H9 (cell line): ENCODE data around the gene MIPOL1. TPM values are rescaled to one million over a fixed set of nuclear protein-coding genes. Genes with fewer than 3 reads are reported as not detected.

ENCODE experiments used
- DNase-seq: peaks from one replicate; pipeline ENCODE4 v3.0.0-alpha.2; 2017
- H2AFZ ChIP-seq: one replicate; pipeline ENCODE4 v1.6.1; 2013; ENCODE audit warnings: mild to moderate bottlenecking, low read length, control low read depth, moderate library complexity
- H2AK5ac ChIP-seq: 2 replicates; pipeline ENCODE4 v1.6.1; 2013; ENCODE audit warnings: low read length, control low read depth, mixed read lengths; ENCODE audit not compliant: insufficient read length
- H2BK120ac ChIP-seq: one replicate; pipeline ENCODE4 v1.6.1; 2013; ENCODE audit warnings: low read depth, mild to moderate bottlenecking, low read length, control low read depth, inconsistent platforms; ENCODE audit not compliant: poor library complexity, severe bottlenecking
- H2BK12ac ChIP-seq: 2 replicates; pipeline ENCODE4 v1.6.1; 2013; ENCODE audit warnings: low read length, control low read depth, mixed read lengths, low read depth; ENCODE audit not compliant: insufficient read length
- H2BK15ac ChIP-seq: 2 replicates; pipeline ENCODE4 v1.6.1; 2013; ENCODE audit warnings: low read depth, low read length, control low read depth
- H2BK20ac ChIP-seq: one replicate; pipeline ENCODE4 v1.6.1; 2013; ENCODE audit warnings: low read depth, mild to moderate bottlenecking, low read length, control low read depth, inconsistent platforms; ENCODE audit not compliant: poor library complexity, severe bottlenecking
- H2BK5ac ChIP-seq: 2 replicates; pipeline ENCODE4 v1.6.1; 2013; ENCODE audit warnings: low read length, control low read depth, mixed read lengths; ENCODE audit not compliant: insufficient read length
- H3K14ac ChIP-seq: 2 replicates; pipeline ENCODE4 v1.6.1; 2013; ENCODE audit warnings: low read length, control low read depth; ENCODE audit not compliant: insufficient read depth
- H3K18ac ChIP-seq: 2 replicates; pipeline ENCODE4 v1.6.1; 2013; ENCODE audit warnings: low read depth, mild to moderate bottlenecking, mixed read lengths, low read length, control low read depth; ENCODE audit not compliant: insufficient read length
- H3K23ac ChIP-seq: 2 replicates; pipeline ENCODE4 v1.6.1; 2013; ENCODE audit warnings: low read length, control low read depth, mixed read lengths, low read depth; ENCODE audit not compliant: insufficient read length
- H3K23me2 ChIP-seq: 2 replicates; pipeline ENCODE4 v1.6.1; 2013; ENCODE audit warnings: low read depth, mild to moderate bottlenecking, mixed read lengths, low read length, control low read depth; ENCODE audit not compliant: insufficient read length, poor library complexity, severe bottlenecking
- H3K27ac ChIP-seq: 2 replicates; pipeline ENCODE4 v1.5.1; 2013; ENCODE audit warnings: low read length, control low read depth, mixed read lengths, low read depth; ENCODE audit not compliant: insufficient read length
- H3K27me3 ChIP-seq: 2 replicates; pipeline ENCODE4 v1.6.1; 2013; ENCODE audit warnings: low read length, control low read depth, inconsistent platforms; ENCODE audit not compliant: insufficient read depth
- H3K4ac ChIP-seq: 2 replicates; pipeline ENCODE4 v1.6.1; 2013; ENCODE audit warnings: low read depth, mild to moderate bottlenecking, control low read depth, inconsistent platforms, low read length, moderate library complexity
- H3K4me1 ChIP-seq: 2 replicates; pipeline ENCODE4 v1.6.1; 2013; ENCODE audit warnings: low read length, control low read depth, inconsistent platforms; ENCODE audit not compliant: insufficient read depth
- H3K4me2 ChIP-seq: 2 replicates; pipeline ENCODE4 v1.6.1; 2013; ENCODE audit warnings: low read length, control low read depth, mixed read lengths; ENCODE audit not compliant: insufficient read length, insufficient read depth
- H3K56ac ChIP-seq: 2 replicates; pipeline ENCODE4 v1.6.1; 2013; ENCODE audit warnings: low read depth, mild to moderate bottlenecking, mixed read lengths, low read length, control low read depth; ENCODE audit not compliant: insufficient read length
- H3K79me1 ChIP-seq: 2 replicates; pipeline ENCODE4 v1.6.1; 2013; ENCODE audit warnings: low read depth, mild to moderate bottlenecking, moderate library complexity, low read length, control low read depth, inconsistent platforms; ENCODE audit not compliant: insufficient read depth, poor library complexity, severe bottlenecking
- H3K79me2 ChIP-seq: 2 replicates; pipeline ENCODE4 v1.6.1; 2013; ENCODE audit warnings: low read length, control low read depth, inconsistent platforms; ENCODE audit not compliant: insufficient read depth
- H3K9ac ChIP-seq: 2 replicates; pipeline ENCODE4 v1.6.1; 2013; ENCODE audit warnings: low read length, control low read depth, mixed read lengths; ENCODE audit not compliant: insufficient read length; ENCODE audit errors: extremely low read depth
- H3K9me3 ChIP-seq: one replicate; pipeline ENCODE4 v1.6.1; 2013; ENCODE audit warnings: low read depth, low read length, inconsistent platforms; ENCODE audit not compliant: control insufficient read depth
- H3T11ph ChIP-seq: one replicate; pipeline ENCODE4 v1.6.1; 2013; ENCODE audit warnings: mild to moderate bottlenecking, low read length, control low read depth, inconsistent platforms
- H4K20me1 ChIP-seq: one replicate; pipeline ENCODE4 v1.6.1; 2013; ENCODE audit not compliant: control insufficient read depth, insufficient read length, insufficient read depth
- H4K5ac ChIP-seq: 2 replicates; pipeline ENCODE4 v1.6.1; 2013; ENCODE audit warnings: low read depth, mild to moderate bottlenecking, mixed read lengths, low read length, control low read depth; ENCODE audit not compliant: insufficient read length
- H4K8ac ChIP-seq: replicated peaks from 2 replicates; pipeline ENCODE4 v1.6.1; 2013; ENCODE audit warnings: low read length, control low read depth, mixed read lengths, low read depth; ENCODE audit not compliant: insufficient read length
- H4K91ac ChIP-seq: 2 replicates; pipeline ENCODE4 v1.6.1; 2013; ENCODE audit warnings: low read depth, mild to moderate bottlenecking, moderate library complexity, mixed read lengths, low read length, control low read depth; ENCODE audit not compliant: insufficient read length
- H3K27ac Mint-ChIP-seq, 3 experiments: 2 replicates in 2 of 3; 3 replicates in 1 of 3; pipeline ENCODE4 v1.8.0; 2020 to 2021; ENCODE audit warnings: mixed read lengths in 3 of 3, mild to moderate bottlenecking in 1 of 3, moderate library complexity in 1 of 3
- H3K27me3 Mint-ChIP-seq: 2 replicates; pipeline ENCODE4 v1.8.0; 2021; ENCODE audit warnings: low read depth, mild to moderate bottlenecking, moderate library complexity, mixed read lengths
- H3K36me3 Mint-ChIP-seq, 3 experiments: 2 replicates in 2 of 3; 3 replicates in 1 of 3; pipeline ENCODE4 v1.8.0; 2020 to 2021; ENCODE audit warnings: low read depth in 3 of 3, mixed read lengths in 3 of 3; ENCODE audit not compliant: insufficient read depth in 1 of 3
- H3K4me1 Mint-ChIP-seq, 2 experiments: 2 replicates each; pipeline ENCODE4 v1.8.0; 2020; ENCODE audit warnings: mixed read lengths in 2 of 2
- H3K4me3 Mint-ChIP-seq, 2 experiments: 2 replicates in 1 of 2; 3 replicates in 1 of 2; pipeline ENCODE4 v1.8.0; 2020 to 2021; ENCODE audit warnings: mild to moderate bottlenecking in 2 of 2, mixed read lengths in 2 of 2, moderate library complexity in 1 of 2
- H3K9me3 Mint-ChIP-seq, 2 experiments: 2 replicates in 1 of 2; 3 replicates in 1 of 2; pipeline ENCODE4 v1.8.0; 2020; ENCODE audit warnings: mild to moderate bottlenecking in 2 of 2, mixed read lengths in 2 of 2, moderate library complexity in 1 of 2
- CTCF ChIP-seq: fragments of 200-600 bp; sonication (generic); conservative IDR thresholded peaks from 3 replicates; pipeline ENCODE4 v1.8.0; 2021; ENCODE audit warnings: antibody characterized with exemption, mild to moderate bottlenecking
- WGBS: extraction: QIAGEN DNeasy Blood & Tissue Kit; methylation state at CpG from one replicate; pipeline ENCODE4 v1.1.7; 2013; ENCODE audit warnings: missing lambda C conversion rate, low lambda C conversion rate, mixed read lengths; ENCODE audit not compliant: insufficient read length; ENCODE audit errors: extremely low coverage; 5-methylcytosine and 5-hydroxymethylcytosine counted together
- total RNA-seq: library from RNA; stranded (reverse); gene quantifications from 2 replicates; pipeline ENCODE4 v1.2.1, GENCODE V29; 2021

Gene MIPOL1
- total RNA-seq, 1 experiment from 2014 or later, result 15.6 TPM

- Histone ChIP-seq H3K27me3 (no peaks in the 10 kb centered on the region), H3K56ac (no peak overlapping the region), H2BK15ac (no peak overlapping the region), H4K8ac (no peak overlapping the region), H3K4me1 (peaks cover 17% of the 10 kb centered on the region; the same call in 1 of the 2 replicates), H3K23ac (no peak overlapping the region), H3K9ac (no peak overlapping the region), H3K4me2 (no peak overlapping the region), H2AK5ac (no peak overlapping the region), H3K79me1 (no peaks in the 10 kb centered on the region), H3K4ac (no peak overlapping the region), H4K5ac (no peak overlapping the region), H2BK120ac (no peak overlapping the region), H3K23me2 (peaks cover 6% of the 10 kb centered on the region), H2BK12ac (no peak overlapping the region), H3T11ph (no peak overlapping the region), H3K18ac (no peak overlapping the region), H3K79me2 (peaks cover 3% of the 10 kb centered on the region; the same call in 1 of the 2 replicates), H2BK5ac (no peak overlapping the region), H2AFZ (no peak overlapping the region), H3K27ac (no peak overlapping the region), H3K14ac (no peak overlapping the region), H3K9me3 (no peaks in the 10 kb centered on the region), H4K20me1 (no peaks in the 10 kb centered on the region), H2BK20ac (no peak overlapping the region), H4K91ac (no peak overlapping the region)
- no peaks in the 10 kb centered on the region; a peak in 1 of 5 replicates for H3K9me3 Mint-ChIP-seq
- TF ChIP-seq CTCF, result no peak
- H3K4me3 Mint-ChIP-seq, result peak overlapping the region in 1 of 2 experiments; percentile 11; a peak in 1 of 5 replicates
- no peaks in the 10 kb centered on the region for H3K27me3 Mint-ChIP-seq
- H3K36me3 Mint-ChIP-seq, result peaks cover 0 to 4% (median 0%) of the 10 kb centered on the region in 3 experiments; a peak in 4 of 7 replicates
- no CpG with 5 or more reads among the region's 8 CpGs for WGBS
- H3K4me1 Mint-ChIP-seq, result peaks cover 52 to 69% of the 10 kb centered on the region in 2 experiments
- no peak for DNase-seq
- no peak overlapping the region for H3K27ac Mint-ChIP-seq
Observed at GRCh38 chr14:37170237-37170636, 27.5 kb upstream of the MIPOL1 start.
